HCT116 (cell line): ENCODE results near the gene SPATC1L. TPM values are rescaled to one million over a fixed set of nuclear protein-coding genes. Genes with fewer than 3 reads are reported as not detected.

Experiments used
- ATAC-seq: fragments of 200-7000 bp; cut with Tn5 transposase; 2 replicates; pipeline ENCODE4 v1.9.1; 2020; ENCODE audit warnings: mild to moderate bottlenecking, moderate library complexity
- BruUV-seq: library from RNA; stranded (reverse); fragments of 400-500 nt; replicated peaks from 2 replicates; lab custom pipeline; 2021; lab: Mats Ljungman, UMichigan
- CTCF ChIA-PET: fragments of 300-600 bp; sonication (Branson Sonifier 250); formaldehyde crosslinking; loops from one replicate; lab custom pipeline; 2021; ENCODE audit warnings: antibody characterized with exemption; lab: Charles Lee
- POLR2A ChIA-PET: fragments of 300-600, 350-600 bp; sonication (Branson Sonifier 250); formaldehyde crosslinking; loops from one replicate; lab custom pipeline; 2021; ENCODE audit warnings: antibody characterized with exemption; lab: Charles Lee
- RAD21 ChIA-PET, 2 experiments: fragments of 300-600 bp; sonication (Branson Sonifier 250); formaldehyde crosslinking; loops; one replicate each; lab custom pipeline; 2023; ENCODE audit warnings: low total read pairs in 2 of 2; ENCODE audit not compliant: uncharacterized antibody in 2 of 2, unreplicated experiment in 2 of 2, low non-redundant PET in 1 of 2; lab: Charles Lee
- DNase-seq: peaks from one replicate; pipeline ENCODE4 v3.0.0-alpha.2; 2010; ENCODE audit warnings: low read depth, low spot score
- H2AFZ ChIP-seq: fragments of 200-600 bp; shearing (Covaris generic), sonication (generic); 2 replicates; pipeline ENCODE4 v1.6.1; 2017; ENCODE audit warnings: low read depth, mixed run types, mixed read lengths, antibody characterized with exemption, low read length; ENCODE audit not compliant: poor library complexity, severe bottlenecking
- H3K27ac ChIP-seq: 2 replicates; pipeline ENCODE4 v1.5.1; 2012; ENCODE audit warnings: low read depth, low read length
- H3K27me3 ChIP-seq: fragments of 200-600 bp; sonication (generic); 2 replicates; pipeline ENCODE4 v1.6.1; 2016; ENCODE audit warnings: mixed run types, low read length, mixed read lengths; ENCODE audit not compliant: insufficient read depth
- H3K36me3 ChIP-seq, 2 experiments: fragments of 200-500 bp in 1 of 2; fragments of 200-600 bp in 1 of 2; sonication (Bioruptor generic) in 1 of 2; sonication (generic) in 1 of 2; 2 replicates each; pipeline versions ENCODE4 v1.5.1 to v1.6.1; 2014 to 2016; ENCODE audit warnings: low read length in 2 of 2, inconsistent platforms in 1 of 2, mixed read lengths in 1 of 2, mixed run types in 1 of 2; ENCODE audit not compliant: insufficient read depth in 2 of 2, control insufficient read depth in 1 of 2
- H3K4me1 ChIP-seq, 2 experiments: fragments of 200-600 bp in 1 of 2; sonication (generic) in 1 of 2; 2 replicates each; pipeline versions ENCODE4 v1.5.1 to v1.6.1; 2012 to 2017; ENCODE audit warnings: low read length in 2 of 2, inconsistent platforms in 1 of 2, mild to moderate bottlenecking in 1 of 2, mixed read lengths in 1 of 2, mixed run types in 1 of 2, moderate library complexity in 1 of 2; ENCODE audit not compliant: insufficient read depth in 2 of 2, control insufficient read depth in 1 of 2
- H3K4me2 ChIP-seq: fragments of 200-600 bp; sonication (generic); 2 replicates; pipeline ENCODE4 v1.6.1; 2017; ENCODE audit warnings: mixed run types, low read length, mixed read lengths
- H3K4me3 ChIP-seq, 2 experiments: fragments of 200-600 bp in 1 of 2; sonication (generic) in 1 of 2; replicated peaks in 1 of 2; 2 replicates each; pipeline ENCODE4 v1.5.1; 2011 to 2016; ENCODE audit warnings: low read length in 2 of 2, control low read depth in 1 of 2, low read depth in 1 of 2, mild to moderate bottlenecking in 1 of 2, mixed read lengths in 1 of 2, mixed run types in 1 of 2
- H3K79me2 ChIP-seq: fragments of 200-600 bp; sonication (generic); 2 replicates; pipeline ENCODE4 v1.6.1; 2017; ENCODE audit warnings: mild to moderate bottlenecking, mixed run types, low read length, moderate library complexity, mixed read lengths; ENCODE audit not compliant: insufficient read depth
- H3K9ac ChIP-seq: fragments of 200-600 bp; sonication (generic); 2 replicates; pipeline ENCODE4 v1.6.1; 2016; ENCODE audit warnings: low read length, mixed read lengths
- H3K9me2 ChIP-seq: fragments of 200-600 bp; sonication (generic), shearing (Covaris generic); 2 replicates; pipeline ENCODE4 v1.6.1; 2017; ENCODE audit warnings: mixed run types, mild to moderate bottlenecking, moderate library complexity; ENCODE audit not compliant: insufficient read depth
- H3K9me3 ChIP-seq, 2 experiments: fragments of 200-500 bp in 1 of 2; fragments of 200-600 bp in 1 of 2; sonication (Bioruptor generic) in 1 of 2; sonication (generic) in 1 of 2; 2 replicates each; pipeline ENCODE4 v1.6.1; 2014 to 2017; ENCODE audit warnings: low read length in 2 of 2, mixed read lengths in 2 of 2, inconsistent platforms in 1 of 2, low read depth in 1 of 2, mild to moderate bottlenecking in 1 of 2, mixed run types in 1 of 2, moderate library complexity in 1 of 2; ENCODE audit not compliant: control insufficient read depth in 1 of 2, insufficient read depth in 1 of 2
- H4K20me1 ChIP-seq: fragments of 200-600 bp; sonication (generic), shearing (Covaris generic); 2 replicates; pipeline ENCODE4 v1.6.1; 2017; ENCODE audit warnings: mixed run types, mild to moderate bottlenecking, moderate library complexity; ENCODE audit not compliant: insufficient read depth
- CEBPB ChIP-seq: IDR thresholded peaks from 2 replicates; pipeline ENCODE4 v1.6.1; 2012; ENCODE audit warnings: low read depth
- EGR1 ChIP-seq: IDR thresholded peaks from 2 replicates; pipeline ENCODE4 v1.6.1; 2012; ENCODE audit warnings: low read depth
- EZH2 ChIP-seq: fragments of 200-600 bp; sonication (generic); IDR thresholded peaks from 2 replicates; pipeline ENCODE4 v1.6.1; 2017; ENCODE audit warnings: antibody characterized with exemption, mixed run types
- EZH2phosphoT487 ChIP-seq: fragments of 200-600 bp; IDR thresholded peaks from 2 replicates; pipeline ENCODE4 v1.6.1; 2018; ENCODE audit warnings: antibody characterized with exemption, borderline replicate concordance
- JUND ChIP-seq: IDR thresholded peaks from 2 replicates; pipeline ENCODE4 v1.6.1; 2012
- POLR2A ChIP-seq: IDR thresholded peaks from 2 replicates; pipeline ENCODE4 v1.7.0; 2011; ENCODE audit warnings: borderline replicate concordance; ENCODE audit not compliant: insufficient read depth, insufficient read length; ENCODE audit errors: extremely low read depth
- POLR2AphosphoS5 ChIP-seq: IDR thresholded peaks from 2 replicates; pipeline ENCODE4 v1.6.1; 2011; ENCODE audit warnings: mild to moderate bottlenecking, low read depth, low read length, moderate library complexity
- RAD21 ChIP-seq: IDR thresholded peaks from 2 replicates; pipeline ENCODE4 v1.6.1; 2012; ENCODE audit warnings: low read depth, mild to moderate bottlenecking
- SIN3A ChIP-seq: IDR thresholded peaks from 2 replicates; pipeline ENCODE4 v1.6.1; 2012; ENCODE audit warnings: low read depth
- SP1 ChIP-seq: IDR thresholded peaks from 2 replicates; pipeline ENCODE4 v1.6.1; 2012; ENCODE audit warnings: low read depth
- SRF ChIP-seq: IDR thresholded peaks from 2 replicates; pipeline ENCODE4 v1.6.1; 2012; ENCODE audit warnings: low read depth
- YY1 ChIP-seq: IDR thresholded peaks from 2 replicates; pipeline ENCODE4 v1.6.1; 2011; ENCODE audit warnings: low read length, low read depth, moderate library complexity, mild to moderate bottlenecking; ENCODE audit not compliant: insufficient replicate concordance; ENCODE audit errors: extremely low read depth
- ZFX ChIP-seq: fragments of 450-650 bp; IDR thresholded peaks from 2 replicates; pipeline ENCODE4 v1.6.1; 2017
- ZNF274 ChIP-seq: fragments of 200-500 bp; sonication (Bioruptor generic); IDR thresholded peaks from 2 replicates; pipeline ENCODE4 v1.6.1; 2014; ENCODE audit warnings: mild to moderate bottlenecking, low read depth, low read length, inconsistent platforms
- intact Hi-C: fragments of 100-400 bp; cut with micrococcal nuclease; formaldehyde crosslinking; loops from 2 replicates; pipeline ENCODE4 v1.10.0; 2022
- total RNA-seq: library from RNA; stranded (reverse); gene quantifications from one replicate; pipeline ENCODE4 v1.2.1, GENCODE V29; 2021; ENCODE audit not compliant: unreplicated experiment
- TF ChIP-seq, protein P1 (sequence below), 3 experiments: fragments of 200-600 bp in 1 of 3; sonication (generic) in 1 of 3; IDR thresholded peaks in 2 of 3; conservative IDR thresholded peaks in 1 of 3; 2 replicates each; pipeline ENCODE4 v1.5.1; 2012 to 2017; ENCODE audit warnings: low read depth in 2 of 3, low read length in 2 of 3, antibody characterized with exemption in 1 of 3, borderline replicate concordance in 1 of 3, control low read depth in 1 of 3, mild to moderate bottlenecking in 1 of 3, mixed read lengths in 1 of 3, mixed run types in 1 of 3, moderate library complexity in 1 of 3; ENCODE audit not compliant: insufficient read depth in 1 of 3
- TF ChIP-seq, protein P2 (sequence below): IDR thresholded peaks from 2 replicates; pipeline ENCODE4 v1.6.1; 2012

The SPATC1L gene
- total RNA-seq, 1 experiment from 2014 or later: 1.3 TPM

DNA sequence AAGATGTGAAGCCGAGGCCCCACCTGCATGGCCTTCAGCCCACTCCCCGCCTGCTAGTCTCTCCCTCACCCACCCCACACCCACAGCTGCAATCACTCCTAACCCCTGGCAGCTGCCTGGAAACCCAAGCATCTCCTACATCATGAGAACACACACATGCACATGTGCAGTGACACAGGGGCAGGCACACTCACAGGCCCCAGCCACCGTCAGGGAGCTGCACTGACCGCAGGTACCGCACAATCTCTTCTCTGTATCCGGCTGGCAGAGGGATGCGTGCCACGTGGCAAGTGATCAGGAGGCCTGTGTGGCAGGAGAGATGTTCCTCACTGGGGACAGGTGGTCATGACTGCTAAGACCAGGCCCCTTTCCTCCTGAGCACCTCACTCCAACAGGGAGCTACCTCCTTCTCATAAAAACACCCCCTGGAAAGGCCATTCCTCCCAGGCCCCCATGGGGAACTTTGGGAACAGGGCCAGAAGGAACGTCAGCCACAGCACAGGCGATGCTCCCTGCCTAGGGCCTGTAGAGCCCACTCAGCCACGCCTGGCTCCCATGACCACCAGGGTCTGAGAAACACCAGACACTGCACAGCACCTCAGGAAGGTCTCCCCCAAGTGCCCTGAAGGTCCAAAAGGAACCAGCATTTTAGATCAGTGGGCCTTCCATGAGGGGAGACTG lies 38.3 kb upstream of the SPATC1L start:
- Histone ChIP-seq H3K9me3 (no peaks in the 10 kb centered on the region; a peak in 1 of 4 replicates), H3K4me1 (peaks cover 4 to 6% of the 10 kb centered on the region in 2 experiments; a peak in 3 of 4 replicates), H3K9ac (no peak overlapping the region), H3K4me2 (no peak overlapping the region), H3K9me2 (no peaks in the 10 kb centered on the region), H4K20me1 (no peaks in the 10 kb centered on the region), H3K36me3 (no peaks in the 10 kb centered on the region), H3K27ac (no peak overlapping the region), H3K4me3 (no peak overlapping the region), H3K79me2 (no peaks in the 10 kb centered on the region), H3K27me3 (no peaks in the 10 kb centered on the region), H2AFZ (no peak overlapping the region)
- ChIA-PET POLR2A (interaction anchor here (0.7 kb wide), 1 partner anchor 12 kb away, joined by 3 read pairs; no protein-coding TSS in a partner anchor), CTCF (no interaction called here), RAD21 (no interaction called here)
- BruUV-seq: no TSS peak
- intact Hi-C loops: no loop called here
- no peak for ATAC-seq
- TF ChIP-seq SIN3A (no peak), POLR2AphosphoS5 (no peak), POLR2A (no peak), JUND (no peak), ZFX (no peak), SRF (no peak), SP1 (no peak), RAD21 (no peak), EZH2 (no peak), EZH2phosphoT487 (no peak), CEBPB (no peak), YY1 (no peak), EGR1 (no peak), ZNF274 (no peak)
- TF ChIP-seq, protein P1, sequence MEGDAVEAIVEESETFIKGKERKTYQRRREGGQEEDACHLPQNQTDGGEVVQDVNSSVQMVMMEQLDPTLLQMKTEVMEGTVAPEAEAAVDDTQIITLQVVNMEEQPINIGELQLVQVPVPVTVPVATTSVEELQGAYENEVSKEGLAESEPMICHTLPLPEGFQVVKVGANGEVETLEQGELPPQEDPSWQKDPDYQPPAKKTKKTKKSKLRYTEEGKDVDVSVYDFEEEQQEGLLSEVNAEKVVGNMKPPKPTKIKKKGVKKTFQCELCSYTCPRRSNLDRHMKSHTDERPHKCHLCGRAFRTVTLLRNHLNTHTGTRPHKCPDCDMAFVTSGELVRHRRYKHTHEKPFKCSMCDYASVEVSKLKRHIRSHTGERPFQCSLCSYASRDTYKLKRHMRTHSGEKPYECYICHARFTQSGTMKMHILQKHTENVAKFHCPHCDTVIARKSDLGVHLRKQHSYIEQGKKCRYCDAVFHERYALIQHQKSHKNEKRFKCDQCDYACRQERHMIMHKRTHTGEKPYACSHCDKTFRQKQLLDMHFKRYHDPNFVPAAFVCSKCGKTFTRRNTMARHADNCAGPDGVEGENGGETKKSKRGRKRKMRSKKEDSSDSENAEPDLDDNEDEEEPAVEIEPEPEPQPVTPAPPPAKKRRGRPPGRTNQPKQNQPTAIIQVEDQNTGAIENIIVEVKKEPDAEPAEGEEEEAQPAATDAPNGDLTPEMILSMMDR (IDR thresholded peaks at IDR 0.05 in 2 of 3, conservative IDR thresholded peaks at IDR 0.05 in 1 of 3; ENCODE audit: borderline replicate concordance in 1 of 3, insufficient read depth in 1 of 3, low read depth in 2 of 3, low read length in 2 of 3): no peak
- TF ChIP-seq, protein P2, sequence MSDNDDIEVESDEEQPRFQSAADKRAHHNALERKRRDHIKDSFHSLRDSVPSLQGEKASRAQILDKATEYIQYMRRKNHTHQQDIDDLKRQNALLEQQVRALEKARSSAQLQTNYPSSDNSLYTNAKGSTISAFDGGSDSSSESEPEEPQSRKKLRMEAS: no peak
- DNase-seq: no peak
